K562 (cell line): ENCODE measurements around the gene OR9A2. TPM values are rescaled to one million over a fixed set of nuclear protein-coding genes. Genes with fewer than 3 reads are reported as not detected.

ENCODE experiments used
- ATAC-seq: fragments of 200-7000 bp; cut with Tn5 transposase; 3 replicates; pipeline ENCODE4 v1.9.1; 2020; ENCODE audit warnings: moderate library complexity
- BruUV-seq: library from RNA; stranded (reverse); fragments of 400-500 nt; replicated peaks from 2 replicates; lab custom pipeline; 2021; lab: Mats Ljungman, UMichigan
- CTCF ChIA-PET: fragments of 300-600 bp; formaldehyde crosslinking; extraction: SDS; loops from one replicate; lab custom pipeline; 2021; ENCODE audit warnings: low intra/inter-chr PET ratio; lab: Yijun Ruan, JAX
- POLR2A ChIA-PET: fragments of 300-600, 350-650 bp; sonication (Branson Sonifier 250); formaldehyde crosslinking; extraction: SDS; loops from one replicate; lab custom pipeline; 2021; ENCODE audit warnings: antibody characterized with exemption, inconsistent platforms; lab: Yijun Ruan, JAX
- DNase-seq, 4 experiments: peaks; one replicate each; pipeline versions ENCODE4 v3.0.0 to v3.0.0-alpha.2; 2011 to 2018; ENCODE audit warnings: low spot score in 3 of 4, mixed read lengths in 3 of 4; ENCODE audit errors: extremely low read depth in 1 of 4
- FAIRE-seq: peaks from 2 replicates; lab custom pipeline; 2011; peaks lifted over from hg19 to GRCh38; lab: Jason Lieb, UNC
- H2AFZ ChIP-seq: 2 replicates; pipeline ENCODE4 v1.6.0; 2011; ENCODE audit warnings: low read depth, low read length, control low read depth, inconsistent platforms
- H3K27ac ChIP-seq: fragments of 200-600 bp; 3 replicates; pipeline ENCODE4 v1.8.0; 2011; ENCODE audit warnings: low read depth, mild to moderate bottlenecking, control low read depth, inconsistent platforms, low read length, moderate library complexity, mixed read lengths; ENCODE audit errors: extremely low read depth
- H3K27me3 ChIP-seq, 2 experiments: fragments of 300-600 bp in 1 of 2; 2 replicates in 1 of 2; 3 replicates in 1 of 2; pipeline versions ENCODE4 v1.6.0 to v1.8.0; 2011; ENCODE audit warnings: inconsistent platforms in 2 of 2, low read length in 2 of 2, mild to moderate bottlenecking in 1 of 2, mixed read lengths in 1 of 2, moderate library complexity in 1 of 2; ENCODE audit not compliant: control insufficient read depth in 2 of 2, insufficient read depth in 2 of 2
- H3K36me3 ChIP-seq: fragments of 300-600 bp; 3 replicates; pipeline ENCODE4 v1.8.0; 2011; ENCODE audit warnings: mild to moderate bottlenecking, low read length, inconsistent platforms; ENCODE audit not compliant: control insufficient read depth, insufficient read depth
- H3K4me1 ChIP-seq, 2 experiments: fragments of 200-600 bp in 1 of 2; replicated peaks in 1 of 2; 2 replicates in 1 of 2; 3 replicates in 1 of 2; pipeline versions ENCODE4 v1.5.1 to v1.8.0; 2011; ENCODE audit warnings: inconsistent platforms in 2 of 2, low read length in 2 of 2, mild to moderate bottlenecking in 1 of 2, mixed read lengths in 1 of 2, moderate library complexity in 1 of 2; ENCODE audit not compliant: control insufficient read depth in 2 of 2, insufficient read depth in 2 of 2
- H3K4me2 ChIP-seq: 2 replicates; pipeline ENCODE4 v1.6.1; 2011; ENCODE audit warnings: low read length, control low read depth, inconsistent platforms, mixed read lengths; ENCODE audit not compliant: insufficient read depth
- H3K4me3 ChIP-seq: fragments of 200-600 bp; sonication (generic), shearing (Covaris generic); 2 replicates; pipeline ENCODE4 v1.5.1; 2016; ENCODE audit warnings: control low read depth, inconsistent platforms
- H3K79me2 ChIP-seq: fragments of 200-600 bp; 3 replicates; pipeline ENCODE4 v1.8.0; 2011; ENCODE audit warnings: low read length, inconsistent platforms; ENCODE audit not compliant: control insufficient read depth, insufficient read depth
- H3K9ac ChIP-seq, 2 experiments: 2 replicates each; pipeline versions ENCODE4 v1.6.0 to v1.6.1; 2011; ENCODE audit warnings: low read depth in 2 of 2, low read length in 2 of 2, control low read depth in 1 of 2, inconsistent platforms in 1 of 2, mild to moderate bottlenecking in 1 of 2, mixed read lengths in 1 of 2; ENCODE audit not compliant: insufficient read depth in 1 of 2
- H3K9me1 ChIP-seq: one replicate; pipeline ENCODE4 v1.6.0; 2011; ENCODE audit warnings: inconsistent platforms, mild to moderate bottlenecking, low read length, moderate library complexity; ENCODE audit not compliant: control insufficient read depth, insufficient read depth
- H3K9me3 ChIP-seq: replicated peaks from 2 replicates; pipeline ENCODE4 v1.5.1; 2011; ENCODE audit warnings: low read depth, low read length, inconsistent platforms; ENCODE audit not compliant: control insufficient read depth, insufficient read depth
- H4K20me1 ChIP-seq: replicated peaks from 2 replicates; pipeline ENCODE4 v1.6.1; 2011; ENCODE audit warnings: low read length, inconsistent platforms, mixed read lengths; ENCODE audit not compliant: control insufficient read depth, insufficient read depth
- ESRRA ChIP-seq: fragments of 450-650 bp; IDR thresholded peaks from 2 replicates; pipeline ENCODE4 v1.6.1; 2014; ENCODE audit warnings: low read depth, mild to moderate bottlenecking, moderate library complexity, borderline replicate concordance
- MITF ChIP-seq: IDR thresholded peaks from 2 replicates; pipeline ENCODE4 v1.6.1; 2014; ENCODE audit warnings: antibody characterized with exemption
- SAFB2 ChIP-seq: fragments of 200-400 bp; formaldehyde crosslinking; IDR thresholded peaks from 2 replicates; pipeline ENCODE4 v1.6.1; 2018; ENCODE audit warnings: borderline replicate concordance, low read length, low read depth, moderate library complexity; ENCODE audit not compliant: severe bottlenecking
- ZNF280B ChIP-seq: fragments of 250-450 bp; sonication (Bioruptor Pico); IDR thresholded peaks from 2 replicates; pipeline ENCODE4 v1.5.1; 2021; ENCODE audit warnings: mild to moderate bottlenecking
- ZNF740 ChIP-seq, 3 experiments: fragments of 200-800 bp in 1 of 3; sonication (Bioruptor generic) in 1 of 3; sonication (generic) in 1 of 3; formaldehyde crosslinking in 1 of 3; IDR thresholded peaks; 2 replicates each; pipeline versions ENCODE4 v1.6.1 to v1.8.0; 2016 to 2022; ENCODE audit warnings: mild to moderate bottlenecking in 2 of 3, missing compliant biosample characterization in 2 of 3, missing genetic modification characterization in 2 of 3, missing genetic modification reagents in 1 of 3
- WGBS: fragments of 100-300 bp; shearing (Covaris generic); methylation state at CpG from one replicate; pipeline ENCODE4 v1.1.6; 2016; ENCODE audit warnings: low coverage, mixed read lengths; ENCODE audit not compliant: insufficient coverage; ENCODE audit errors: missing lambda C conversion rate; 5-methylcytosine and 5-hydroxymethylcytosine counted together
- in situ Hi-C: fragments of 300-500 bp; cut with MboI; formaldehyde crosslinking; loops from 4 replicates; pipeline ENCODE4 v1.15.0; 2018; ENCODE audit warnings: inconsistent platforms, mixed read lengths
- intact Hi-C: fragments of 100-400 bp; cut with micrococcal nuclease; formaldehyde crosslinking; loops from 2 replicates; pipeline ENCODE4 v1.14.2; 2022
- polyA plus RNA-seq, 8 experiments: library from polyadenylated mRNA; depleted of rRNA in 4 of 8; stranded (reverse) in 5 of 8; unstranded in 3 of 8; fragments of >200 nt; fragmentation: Nextera tagmentation in 2 of 8; fragmentation: Illumina TruSeq in 1 of 8; extraction: Ambion mirVana in 2 of 8; extraction: Trizol in 1 of 8; gene quantifications; 2 replicates each; pipeline versions ENCODE4 v1.2.1 to v1.2.3, GENCODE V29; 2011 to 2014; ENCODE audit warnings: inconsistent platforms in 1 of 8, missing spikeins in 1 of 8
- total RNA-seq, 7 experiments: library from RNA; depleted of rRNA in 6 of 7; stranded (reverse); fragments of >200 nt in 6 of 7; fragmentation: Illumina TruSeq in 2 of 7; extraction: Trizol in 2 of 7; gene quantifications; 2 replicates each; pipeline versions ENCODE4 v1.2.1 to v1.2.3, GENCODE V29; 2011 to 2021; ENCODE audit warnings: low replicate concordance in 1 of 7

The OR9A2 gene
- total and polyA plus RNA-seq, 9 of the 15 experiments (the other 6 are each of a cell fraction or from before 2014, with no cell fraction given) = not detected

- intact Hi-C loops = no loop called here
- Histone ChIP-seq H2AFZ (no peak overlapping the region), H3K9me1 (no peaks in the 10 kb centered on the region), H3K79me2 (no peaks in the 10 kb centered on the region), H3K9me3 (no peaks in the 10 kb centered on the region), H3K9ac (no peak overlapping the region), H3K4me3 (no peak overlapping the region), H4K20me1 (no peaks in the 10 kb centered on the region), H3K4me2 (no peak overlapping the region), H3K4me1 (no peaks in the 10 kb centered on the region), H3K36me3 (no peaks in the 10 kb centered on the region), H3K27me3 (peaks cover 6 to 8% of the 10 kb centered on the region in 2 experiments; a peak in 4 of 5 replicates), H3K27ac (no peak overlapping the region)
- DNase-seq = no peak
- TF ChIP-seq ZNF740 (CRISPR knock-in tag; IDR thresholded peaks at IDR 0.05) (no peak), ZNF740 (tag; IDR thresholded peaks at IDR 0.05) (no peak), SAFB2 (no peak), MITF (no peak), ZNF280B (CRISPR knock-in tag) (no peak), ESRRA (no peak)
- FAIRE-seq = no peak
- no TSS peak for BruUV-seq
- ChIA-PET POLR2A (interaction anchor here (0.6 kb wide), 1 partner anchor 17 kb away, joined by 3 read pairs; no protein-coding TSS in a partner anchor), CTCF (no interaction called here)
- WGBS = 0% methylated on average over 3 of the region's 3 CpGs
- in situ Hi-C loops = no loop called here
- no peak for ATAC-seq
Observed at GRCh38 chr7:143040209-143040715, 13.3 kb upstream of the OR9A2 start.
